GM19099 (cell line): ENCODE data around the gene ST6GAL2.

Experiments used
- POLR2A ChIP-seq: IDR thresholded peaks from 3 replicates; pipeline ENCODE4 v1.6.1; 2011; ENCODE audit warnings: low read depth; ENCODE audit not compliant: insufficient read length; ENCODE audit errors: extremely low read depth

ST6GAL2 gene

DNA sequence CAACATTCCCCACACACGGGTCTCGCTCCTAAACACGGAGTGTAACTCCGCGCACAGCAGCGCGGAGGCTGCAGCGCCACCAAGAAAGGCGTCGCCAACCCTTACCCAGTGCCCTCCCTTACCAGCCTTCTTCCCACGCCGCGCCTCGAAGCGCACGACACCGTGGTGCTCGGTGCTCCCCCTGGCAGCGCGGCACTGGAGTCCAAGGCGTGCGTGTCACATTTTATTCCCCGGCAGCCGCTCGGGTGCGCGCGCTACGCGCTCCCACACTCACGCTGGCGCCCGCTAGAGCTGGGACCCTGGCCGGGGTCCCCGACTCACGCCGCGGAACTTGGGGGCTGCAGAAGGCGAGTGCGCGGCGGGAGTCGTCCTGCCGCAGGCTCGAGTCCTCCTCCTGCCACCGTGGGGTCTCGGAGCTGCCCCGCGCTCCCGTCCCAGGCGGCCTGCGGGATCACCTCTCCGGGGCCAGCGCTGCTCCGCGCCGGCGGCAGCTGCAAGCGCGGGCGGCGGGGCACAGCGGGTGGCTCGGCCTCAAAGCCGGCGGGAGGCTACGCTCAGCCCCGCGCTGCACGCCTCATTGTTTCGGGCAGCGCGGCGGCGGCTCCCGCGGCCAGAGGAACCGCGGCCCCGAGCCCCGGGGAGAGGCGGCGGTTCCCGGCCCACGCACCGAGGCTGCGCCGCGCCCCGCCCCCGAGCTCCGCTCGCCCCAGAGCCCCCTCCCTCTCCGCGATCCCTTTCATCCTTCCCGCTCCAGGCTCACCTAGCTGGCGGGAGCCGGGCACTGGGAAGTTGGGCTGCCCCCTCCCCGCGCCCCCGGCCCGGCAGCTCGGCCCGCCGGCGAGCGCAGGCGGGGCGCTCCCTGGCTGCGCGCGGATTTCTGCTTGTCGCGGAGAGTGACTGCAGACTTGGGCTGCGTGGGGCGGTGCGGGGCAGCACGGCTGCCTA is at the start of gene ST6GAL2:
TSS of gene ST6GAL2 (minus strand) at position 197 of the 945 bp plus-strand sequence. CDS start 42,190 bp downstream, outside the sequence.
- TF ChIP-seq POLR2A, result no peak

GRCh38 chr2:106932644-106933043 is 46.7 kb upstream of the ST6GAL2 start:
- no peak for TF ChIP-seq POLR2A

DNA sequence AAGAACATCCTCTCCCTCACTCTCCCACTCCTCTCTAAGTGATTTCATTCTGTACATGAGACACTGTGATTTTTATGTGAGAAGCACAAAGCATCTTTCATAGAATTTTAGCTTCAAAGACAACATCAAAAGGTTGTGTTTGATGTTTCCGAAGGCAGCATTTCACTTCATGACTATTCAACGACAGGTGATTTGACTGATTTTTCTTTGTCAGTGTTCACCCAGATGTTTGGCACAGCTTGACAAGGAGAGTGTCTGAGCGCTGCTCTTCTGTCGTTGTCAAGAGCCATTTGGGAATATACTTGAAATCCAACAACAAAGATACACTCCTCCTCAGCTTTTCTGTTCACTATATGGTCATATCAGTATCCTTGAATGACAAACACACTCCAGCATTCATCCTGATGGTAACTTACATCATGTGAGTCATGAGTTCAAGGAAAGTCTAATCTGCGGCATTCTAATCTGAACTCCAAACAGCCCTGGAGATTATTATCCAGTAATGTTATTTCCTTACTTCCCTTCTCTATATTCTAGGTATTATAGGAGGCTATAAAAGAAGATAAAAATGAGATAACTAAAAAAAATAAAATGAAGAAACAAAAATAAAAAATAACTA is 45.9 kb upstream of the ST6GAL2 start:
- no peak for TF ChIP-seq POLR2A

DNA sequence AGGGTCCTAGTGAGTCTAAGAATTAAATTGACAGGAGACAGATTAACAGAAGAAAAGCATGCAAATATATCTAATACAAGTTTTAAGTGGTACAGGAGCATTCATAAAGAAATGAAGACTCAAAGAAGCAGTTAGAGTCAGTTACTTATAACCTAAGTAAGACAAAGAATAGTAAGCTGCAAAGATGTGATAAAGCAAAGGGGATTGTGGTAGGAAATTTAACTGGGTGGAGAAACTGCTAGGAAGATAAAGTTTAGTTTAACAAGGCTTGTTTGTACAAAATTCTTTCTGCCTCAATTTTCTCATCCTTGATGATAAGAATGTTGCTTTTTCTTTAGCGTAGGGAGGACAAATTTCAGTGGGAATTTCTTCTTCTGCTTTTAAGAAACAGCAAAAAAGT is 35.5 kb upstream of the ST6GAL2 start:
- TF ChIP-seq POLR2A, result no peak

DNA sequence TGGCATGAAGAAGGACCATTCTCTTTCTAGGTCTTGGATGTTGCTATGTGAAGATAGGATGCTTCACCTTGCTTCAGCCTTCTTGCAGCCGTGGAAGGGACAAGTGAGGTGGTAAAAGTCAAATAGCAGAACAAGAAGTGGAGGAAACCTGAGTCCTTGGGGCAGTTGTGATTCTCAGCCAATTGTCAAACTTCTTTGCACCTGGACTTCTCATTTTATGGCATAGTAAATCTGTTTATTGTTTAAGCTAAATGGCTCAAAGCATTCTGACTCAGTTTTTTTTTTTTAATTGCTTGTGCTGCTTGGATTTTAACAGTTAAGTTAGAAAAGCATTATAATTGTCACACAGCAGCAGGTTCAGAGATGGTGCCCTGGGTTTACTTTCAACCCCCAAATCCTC is 33.0 kb upstream of the ST6GAL2 start:
- TF ChIP-seq POLR2A, result no peak

DNA sequence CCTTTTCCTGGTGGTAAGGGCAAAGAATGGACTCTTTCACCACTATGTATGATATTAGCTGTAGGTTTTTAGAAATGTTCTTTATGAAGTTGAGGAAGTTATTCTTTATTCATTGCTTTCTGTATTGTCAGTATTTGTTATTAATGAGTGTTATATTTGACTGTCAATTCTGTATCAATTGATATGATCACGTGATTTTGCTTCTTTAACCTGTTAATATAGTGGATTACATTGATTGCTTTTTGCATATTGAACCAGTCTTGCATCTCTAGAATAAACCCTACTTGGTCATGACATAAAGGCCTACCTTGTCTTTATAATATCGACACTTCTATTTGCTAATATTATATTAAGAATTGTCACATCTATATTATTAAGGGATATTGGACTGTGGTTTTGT is 18.3 kb upstream of the ST6GAL2 start:
- TF ChIP-seq POLR2A, result no peak

- TF ChIP-seq POLR2A, result no peak
Observed at GRCh38 chr2:106899786-106900530, 14.0 kb upstream of the ST6GAL2 start.

DNA sequence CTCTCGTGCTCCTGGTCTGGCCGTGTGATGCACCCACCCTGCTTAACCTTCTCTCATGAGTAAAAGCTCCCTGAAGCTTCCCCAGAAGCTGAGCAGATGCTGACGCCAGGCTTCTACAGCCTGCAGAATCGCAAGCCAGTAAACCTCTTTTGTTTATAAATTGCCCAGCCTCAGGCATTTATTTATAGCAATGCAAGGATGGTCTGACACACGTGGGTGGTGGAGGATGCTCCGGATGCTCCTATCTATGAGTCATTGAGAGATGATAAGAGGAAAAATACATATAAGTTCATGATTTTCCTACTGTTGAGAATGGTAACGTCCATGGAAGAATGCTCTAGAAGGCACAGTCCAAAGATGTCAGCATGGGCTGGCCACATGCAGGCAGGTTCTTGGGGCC is 8.6 kb upstream of the ST6GAL2 start:
- TF ChIP-seq POLR2A, result no peak

GRCh38 chr2:106892048-106892447 is 6.1 kb upstream of the ST6GAL2 start:
- no peak for TF ChIP-seq POLR2A

- no peak for TF ChIP-seq POLR2A
Observed at GRCh38 chr2:106890606-106891005, 4.6 kb upstream of the ST6GAL2 start.

- no peak for TF ChIP-seq POLR2A
Observed at GRCh38 chr2:106886916-106887758, 1.2 kb upstream of the ST6GAL2 start.

DNA sequence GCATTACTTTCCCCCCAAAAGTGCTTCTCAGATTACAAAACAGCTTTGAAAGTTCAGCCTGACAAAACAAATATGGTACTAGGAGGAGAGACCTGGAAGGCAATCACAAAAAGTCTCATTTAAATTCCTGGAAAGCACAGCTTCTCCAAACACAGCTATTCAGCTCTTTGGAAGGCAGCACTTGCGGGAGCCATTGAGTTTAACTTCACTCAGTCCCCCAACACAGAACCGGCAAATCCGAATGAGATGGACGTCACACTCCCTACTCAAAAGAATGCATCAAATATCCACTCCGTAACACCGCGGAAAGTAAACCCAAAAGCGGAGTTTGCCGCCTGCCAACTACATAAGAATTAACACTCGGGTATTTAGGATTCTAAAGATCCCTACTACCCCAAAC is 638 bp downstream of the ST6GAL2 start:
- TF ChIP-seq POLR2A, result no peak

- no peak for TF ChIP-seq POLR2A
Observed at GRCh38 chr2:106882673-106883072, 3.3 kb downstream of the ST6GAL2 start.

- TF ChIP-seq POLR2A, result no peak
Observed at GRCh38 chr2:106878206-106878605, 7.8 kb downstream of the ST6GAL2 start.
